ENCODE results near the gene LOC101059915.

LOC101059915 gene

DNA sequence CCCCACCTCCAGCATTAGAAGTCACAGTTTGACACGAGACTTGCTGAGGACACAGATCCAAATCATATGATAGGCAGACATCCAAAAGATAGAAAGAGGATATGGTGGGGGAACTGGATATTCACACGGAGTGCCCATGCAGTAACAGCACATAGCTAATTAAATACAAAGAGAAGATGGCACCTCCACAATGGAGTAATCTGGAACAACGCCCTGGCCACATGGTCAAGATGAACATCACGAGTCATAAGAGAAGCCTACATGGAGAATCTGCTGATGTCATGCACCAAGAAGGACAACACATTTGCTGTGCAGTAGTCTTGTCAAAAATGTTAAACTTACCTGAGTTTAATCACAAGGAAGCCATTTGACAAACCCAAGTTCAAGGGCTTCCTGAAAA lies 10.1 kb upstream of the LOC101059915 start:
- 86 to 87% methylated on average over 4 of the region's 4 CpGs for WGBS, 2 donors
- intact Hi-C loops (cut with DNase I), result no loop called here
- no peak for ATAC-seq
- H3K4me1 ChIP-seq, result no peaks in the 10 kb centered on the region
- no peaks in the 10 kb centered on the region for H3K27me3 ChIP-seq
- no peak for DNase-seq
- H3K9me3 ChIP-seq, result no peaks in the 10 kb centered on the region
- TF ChIP-seq, protein P1, sequence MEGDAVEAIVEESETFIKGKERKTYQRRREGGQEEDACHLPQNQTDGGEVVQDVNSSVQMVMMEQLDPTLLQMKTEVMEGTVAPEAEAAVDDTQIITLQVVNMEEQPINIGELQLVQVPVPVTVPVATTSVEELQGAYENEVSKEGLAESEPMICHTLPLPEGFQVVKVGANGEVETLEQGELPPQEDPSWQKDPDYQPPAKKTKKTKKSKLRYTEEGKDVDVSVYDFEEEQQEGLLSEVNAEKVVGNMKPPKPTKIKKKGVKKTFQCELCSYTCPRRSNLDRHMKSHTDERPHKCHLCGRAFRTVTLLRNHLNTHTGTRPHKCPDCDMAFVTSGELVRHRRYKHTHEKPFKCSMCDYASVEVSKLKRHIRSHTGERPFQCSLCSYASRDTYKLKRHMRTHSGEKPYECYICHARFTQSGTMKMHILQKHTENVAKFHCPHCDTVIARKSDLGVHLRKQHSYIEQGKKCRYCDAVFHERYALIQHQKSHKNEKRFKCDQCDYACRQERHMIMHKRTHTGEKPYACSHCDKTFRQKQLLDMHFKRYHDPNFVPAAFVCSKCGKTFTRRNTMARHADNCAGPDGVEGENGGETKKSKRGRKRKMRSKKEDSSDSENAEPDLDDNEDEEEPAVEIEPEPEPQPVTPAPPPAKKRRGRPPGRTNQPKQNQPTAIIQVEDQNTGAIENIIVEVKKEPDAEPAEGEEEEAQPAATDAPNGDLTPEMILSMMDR (IDR thresholded peaks at IDR 0.05), result no peak
- H3K27ac ChIP-seq, result no peak overlapping the region
- no peak overlapping the region for H3K4me3 ChIP-seq
- no peaks in the 10 kb centered on the region for H3K36me3 ChIP-seq

DNA sequence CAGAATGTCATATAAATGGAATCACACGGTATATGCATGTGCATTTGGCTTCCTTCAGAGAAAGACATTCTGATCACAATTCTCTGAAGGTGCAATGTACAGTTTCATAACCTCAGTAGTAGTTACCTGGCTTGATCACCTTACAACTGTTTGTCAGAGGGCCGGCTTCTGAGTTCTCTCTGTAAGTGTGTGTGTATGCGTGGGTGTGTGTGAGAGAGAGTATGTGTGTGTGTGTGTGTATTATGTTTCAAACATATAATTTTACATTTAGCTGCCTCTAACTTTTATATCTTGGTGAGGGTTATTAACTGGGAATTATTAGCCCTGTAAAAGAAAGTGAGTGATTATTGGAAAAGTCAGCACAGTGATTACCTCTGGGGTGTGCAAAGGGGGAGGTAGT lies 8.0 kb upstream of the LOC101059915 start:
- Histone ChIP-seq H3K36me3 (no peaks in the 10 kb centered on the region), H3K4me1 (no peaks in the 10 kb centered on the region), H3K9me3 (no peaks in the 10 kb centered on the region), H3K27ac (no peak overlapping the region), H3K4me3 (no peak overlapping the region), H3K27me3 (no peaks in the 10 kb centered on the region)
- WGBS, 2 donors, result 75 to 78% methylated on average over 3 of the region's 3 CpGs
- intact Hi-C loops (cut with DNase I), result no loop called here
- TF ChIP-seq, protein P1 (IDR thresholded peaks at IDR 0.05), result no peak
- no peak for DNase-seq
- no peak for ATAC-seq

DNA sequence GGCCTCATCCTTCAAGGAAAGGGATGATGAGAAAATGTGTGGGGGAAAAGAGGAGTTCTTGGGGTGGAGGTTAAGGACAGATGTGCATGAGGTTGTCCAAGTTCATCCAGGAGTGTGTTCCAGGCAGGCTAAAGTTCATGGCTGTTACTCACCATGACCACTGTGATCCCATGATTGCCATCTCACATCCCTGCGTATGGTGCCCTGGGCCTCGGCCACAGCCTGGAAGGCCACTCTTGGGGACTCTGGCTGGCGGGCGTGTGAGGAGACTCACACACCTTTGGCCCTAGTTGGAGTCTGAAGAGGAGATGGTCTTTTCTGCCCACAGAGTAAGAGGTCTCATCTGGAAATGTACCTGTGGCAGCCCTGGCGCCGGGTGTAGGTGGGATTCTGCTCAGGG lies 7.4 kb upstream of the LOC101059915 start:
- no peaks in the 10 kb centered on the region for H3K27me3 ChIP-seq
- no peaks in the 10 kb centered on the region for H3K4me1 ChIP-seq
- H3K4me3 ChIP-seq, result no peak overlapping the region
- H3K9me3 ChIP-seq, result no peaks in the 10 kb centered on the region
- TF ChIP-seq, protein P1 (IDR thresholded peaks at IDR 0.05), result no peak
- H3K27ac ChIP-seq, result no peak overlapping the region
- DNase-seq (no peak), ATAC-seq (no peak)
- no peaks in the 10 kb centered on the region for H3K36me3 ChIP-seq
- 93 to 97% methylated on average over 4 to 6 of the region's 6 CpGs for WGBS, 2 donors
- intact Hi-C loops (cut with DNase I), result no loop called here

DNA sequence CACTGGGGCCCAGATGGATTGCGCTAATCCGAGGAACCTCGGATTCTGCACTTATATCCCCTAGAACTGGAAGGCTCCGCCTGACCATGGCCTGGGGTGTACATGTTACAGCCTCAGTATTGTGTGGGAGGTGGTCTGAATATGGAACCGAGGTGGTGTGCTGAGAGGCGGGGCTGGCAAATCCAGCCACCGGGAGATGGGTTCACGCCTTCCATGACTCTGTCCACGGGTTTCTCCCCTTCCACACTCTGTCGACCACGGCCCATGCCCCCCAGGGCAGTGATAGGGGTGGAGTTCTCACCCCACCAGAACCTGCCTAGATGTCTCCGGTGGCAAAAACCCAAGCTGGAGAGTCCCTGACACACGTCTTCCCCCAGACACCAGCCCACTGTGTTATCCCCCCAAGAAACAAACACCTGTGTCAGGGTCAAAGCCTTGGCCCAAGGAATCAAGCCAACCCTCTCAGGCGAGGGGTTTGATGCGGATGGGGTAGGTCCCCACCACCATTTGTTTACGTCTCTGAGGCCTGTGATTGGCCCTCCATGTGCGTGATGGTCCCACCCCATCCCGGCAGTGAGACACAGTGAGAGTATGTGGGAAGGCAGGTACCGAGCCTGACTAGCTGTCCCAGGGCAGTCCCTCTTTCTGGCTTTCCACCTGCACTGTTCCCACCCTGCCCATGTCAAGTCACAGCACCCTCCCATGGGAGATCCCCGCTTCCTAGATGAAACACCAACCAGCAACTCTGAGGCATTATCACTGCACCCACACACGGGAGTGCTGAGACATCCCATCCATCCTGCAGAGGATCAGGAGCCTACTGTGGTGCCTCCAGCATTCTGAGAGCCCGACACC lies 6.6 kb upstream of the LOC101059915 start:
- Histone ChIP-seq H3K9me3 (no peaks in the 10 kb centered on the region), H3K4me3 (no peak overlapping the region), H3K36me3 (no peaks in the 10 kb centered on the region), H3K4me1 (no peaks in the 10 kb centered on the region), H3K27ac (no peak overlapping the region), H3K27me3 (no peaks in the 10 kb centered on the region)
- DNase-seq (no peak), ATAC-seq (no peak)
- WGBS, 2 donors, result 85 to 86% methylated on average over 21 to 22 of the region's 22 CpGs
- intact Hi-C loops (cut with DNase I), result no loop called here
- TF ChIP-seq, protein P1 (IDR thresholded peaks at IDR 0.05), result no peak

Data from heart right ventricle (tissue), 16 donors.